HEK293 (cell line): ENCODE results near the gene RAB11A.

ENCODE experiments used
- CTCF ChIP-seq: fragments of 450-650 bp; formaldehyde crosslinking; IDR thresholded peaks from 2 replicates; pipeline ENCODE4 v1.5.1; 2016; ENCODE audit warnings: missing biosample characterization, missing genetic modification characterization
- PBX3 ChIP-seq: sonication (generic); formaldehyde crosslinking; IDR thresholded peaks from 2 replicates; pipeline ENCODE4 v1.8.1; 2022; ENCODE audit warnings: mild to moderate bottlenecking, moderate library complexity, missing genetic modification reagents
- TRIM28 ChIP-seq: IDR thresholded peaks from 2 replicates; pipeline ENCODE4 v1.6.1; 2011; ENCODE audit warnings: low read length, control low read depth, borderline replicate concordance
- YY2 ChIP-seq: fragments of 450-650 bp; formaldehyde crosslinking; IDR thresholded peaks from 2 replicates; pipeline ENCODE4 v1.5.1; 2016; ENCODE audit warnings: missing biosample characterization, missing genetic modification characterization
- ZBTB49 ChIP-seq: fragments of 450-650 bp; formaldehyde crosslinking; IDR thresholded peaks from 2 replicates; pipeline ENCODE4 v1.5.1; 2016; ENCODE audit warnings: missing biosample characterization, missing genetic modification characterization, low read depth
- ZNF121 ChIP-seq: fragments of 450-650 bp; formaldehyde crosslinking; IDR thresholded peaks from 2 replicates; pipeline ENCODE4 v1.5.1; 2016; ENCODE audit warnings: missing biosample characterization, missing genetic modification characterization
- ZNF416 ChIP-seq: fragments of 450-650 bp; formaldehyde crosslinking; IDR thresholded peaks from 2 replicates; pipeline ENCODE4 v1.5.1; 2016; ENCODE audit warnings: missing biosample characterization, missing genetic modification characterization
- ZNF600 ChIP-seq: fragments of 450-650 bp; formaldehyde crosslinking; IDR thresholded peaks from 2 replicates; pipeline ENCODE4 v1.5.1; 2016; ENCODE audit warnings: missing biosample characterization, missing genetic modification characterization
- ZNF704 ChIP-seq: fragments of 450-650 bp; formaldehyde crosslinking; IDR thresholded peaks from 2 replicates; pipeline ENCODE4 v1.5.1; 2016; ENCODE audit warnings: missing biosample characterization, missing genetic modification characterization
- ZSCAN30 ChIP-seq: fragments of 450-650 bp; IDR thresholded peaks from 2 replicates; pipeline ENCODE4 v1.5.1; 2018; ENCODE audit warnings: missing biosample characterization, mild to moderate bottlenecking, missing genetic modification characterization, moderate library complexity

- no peak for TF ChIP-seq TRIM28
- TF ChIP-seq CTCF (tag by site-specific recombination), result no peak
- no peak for TF ChIP-seq ZNF121 (tag by site-specific recombination)
- no peak for TF ChIP-seq PBX3
- TF ChIP-seq ZBTB49, result no peak
- no peak for TF ChIP-seq ZNF600
- no peak for TF ChIP-seq ZNF416 (tag by site-specific recombination)
- no peak for TF ChIP-seq YY2 (tag by site-specific recombination)
- no peak for TF ChIP-seq ZNF704 (tag by site-specific recombination)
- TF ChIP-seq ZSCAN30, result no peak
These were observed 66.1 kb downstream of the RAB11A start for GRCh38 chr15:65935391-65935790.
